Measurements from ENCODE around the gene STYX. TPM values are rescaled to one million over a fixed set of nuclear protein-coding genes. Genes with fewer than 3 reads are reported as not detected.

The STYX gene
- total and polyA plus RNA-seq, 2 experiments from 2014 or later: 23.3 to 40.2 TPM

GRCh38 chr14:52683985-52684520, 45.9 kb upstream of the STYX start:
- H3K36me3 Mint-ChIP-seq (ENCODE audit: low read depth): no peaks in the 10 kb centered on the region
- peaks cover 21% of the 10 kb centered on the region for H3K4me1 Mint-ChIP-seq
- Histone ChIP-seq H3K9me2 (ENCODE audit: insufficient read depth) (no peaks in the 10 kb centered on the region), H3K27ac (ENCODE audit: low read depth) (no peak overlapping the region), H3K4me1 (ENCODE audit: insufficient read depth) (peaks cover 24% of the 10 kb centered on the region), H2AFZ (no peak overlapping the region), H4K20me1 (replicated peaks; ENCODE audit: insufficient read depth) (peaks cover 6% of the 10 kb centered on the region), H3K27me3 (ENCODE audit: insufficient read depth) (no peaks in the 10 kb centered on the region), H3K79me2 (replicated peaks; ENCODE audit: insufficient read depth) (peaks cover 56% of the 10 kb centered on the region), H3F3A (replicated peaks; ENCODE audit: low read depth) (no peaks in the 10 kb centered on the region), H3K4me3 (no peak overlapping the region), H3K36me3 (ENCODE audit: insufficient read depth) (no peaks in the 10 kb centered on the region), H3K4me2 (0 out of 2 replicates have a peak overlapping the region, but pooled peaks have one; percentile 16)
- DNase-seq (ENCODE audit: low spot score) (no peak), ATAC-seq (no peak)
- peaks cover 2% of the 10 kb centered on the region for H3K27me3 Mint-ChIP-seq (ENCODE audit: insufficient read depth, low read depth, poor library complexity)
- H3K9me3 Mint-ChIP-seq: no peaks in the 10 kb centered on the region
- H3K27ac Mint-ChIP-seq: no peak overlapping the region
- H3K4me3 Mint-ChIP-seq: no peak overlapping the region
- TF ChIP-seq REST (IDR thresholded peaks at IDR 0.05; ENCODE audit: unreplicated experiment) (no peak), JUNB (IDR thresholded peaks at IDR 0.05; ENCODE audit: unreplicated experiment) (no peak), NANOG (IDR thresholded peaks at IDR 0.05; ENCODE audit: borderline replicate concordance) (no peak), ZNF462 (CRISPR knock-in tag; IDR thresholded peaks at IDR 0.05) (no peak), CTCF (conservative IDR thresholded peaks at IDR 0.05; ENCODE audit: low read depth in 2 of 2) (no peak), EZH2 (IDR thresholded peaks at IDR 0.05; ENCODE audit: low read depth, unreplicated experiment) (no peak), POLR2AphosphoS5 (IDR thresholded peaks at IDR 0.05; ENCODE audit: low read depth) (no peak), STAT1 (IDR thresholded peaks at IDR 0.05; ENCODE audit: unreplicated experiment) (no peak), ZNF331 (CRISPR knock-in tag; IDR thresholded peaks at IDR 0.05; ENCODE audit: low read depth) (no peak), ETS1 (IDR thresholded peaks at IDR 0.05) (no peak), EZH2phosphoT487 (IDR thresholded peaks at IDR 0.05; ENCODE audit: unreplicated experiment) (no peak), ZNF114 (CRISPR knock-in tag; IDR thresholded peaks at IDR 0.05) (no peak), CREB1 (CRISPR knock-in tag; IDR thresholded peaks at IDR 0.05; ENCODE audit: low read depth) (no peak)

All from GM23338 (cell line).